GM12878 (cell line): ENCODE measurements around the gene UVRAG. TPM values are rescaled to one million over a fixed set of nuclear protein-coding genes. Genes with fewer than 3 reads are reported as not detected.

ENCODE experiments used
- ATAC-seq: fragments of 200-7000 bp; cut with Tn5 transposase; 3 replicates; pipeline ENCODE4 v1.9.1; 2020; ENCODE audit warnings: mild to moderate bottlenecking, moderate library complexity
- BruUV-seq: library from RNA; stranded (reverse); fragments of 400-500 nt; replicated peaks from 2 replicates; lab custom pipeline; 2021; lab: Mats Ljungman, UMichigan
- CTCF ChIA-PET: fragments of 300-600 bp; sonication (Branson Sonifier 250); formaldehyde crosslinking; extraction: SDS; loops from one replicate; lab custom pipeline; 2021; ENCODE audit warnings: inconsistent platforms; lab: Yijun Ruan, JAX
- POLR2A ChIA-PET: fragments of 350-600 bp; formaldehyde crosslinking; extraction: SDS; loops from one replicate; lab custom pipeline; 2021; ENCODE audit warnings: inconsistent platforms; lab: Charles Lee
- RAD21 ChIA-PET: fragments of 300-600 bp; sonication (Branson Sonifier 250); formaldehyde crosslinking; loops from one replicate; lab custom pipeline; 2023; ENCODE audit warnings: antibody characterized with exemption; ENCODE audit not compliant: unreplicated experiment; lab: Charles Lee
- SMC1A ChIA-PET: fragments of 300-600 bp; sonication (Branson Sonifier 250); formaldehyde crosslinking; loops from one replicate; lab custom pipeline; 2023; ENCODE audit not compliant: unreplicated experiment, uncharacterized antibody; lab: Charles Lee
- DNase-seq: peaks from one replicate; pipeline ENCODE4 v3.0.0-alpha.2; 2011; ENCODE audit warnings: low read depth, low spot score
- FAIRE-seq: peaks from 3 replicates; lab custom pipeline; 2011; peaks lifted over from hg19 to GRCh38; lab: Jason Lieb, UNC
- H2AFZ ChIP-seq: 2 replicates; pipeline ENCODE4 v1.6.0; 2011; ENCODE audit warnings: low read depth, low read length, control low read depth; ENCODE audit not compliant: control insufficient read depth
- H3K27ac ChIP-seq: 2 replicates; pipeline ENCODE4 v1.5.1; 2011; ENCODE audit warnings: control low read depth; ENCODE audit not compliant: control insufficient read depth, insufficient read depth
- H3K27me3 ChIP-seq, 2 experiments: replicated peaks in 1 of 2; 2 replicates each; pipeline versions ENCODE4 v1.6.0 to v1.6.1; 2011; ENCODE audit warnings: low read length in 1 of 2; ENCODE audit not compliant: control insufficient read depth in 2 of 2, insufficient read depth in 2 of 2
- H3K36me3 ChIP-seq, 2 experiments: 2 replicates each; pipeline ENCODE4 v1.5.1; 2011; ENCODE audit warnings: low read length in 1 of 2; ENCODE audit not compliant: control insufficient read depth in 2 of 2, insufficient read depth in 2 of 2
- H3K4me1 ChIP-seq: 2 replicates; pipeline ENCODE4 v1.6.1; 2011; ENCODE audit warnings: mild to moderate bottlenecking, low read length, moderate library complexity, mixed read lengths; ENCODE audit not compliant: control insufficient read depth, insufficient read depth
- H3K4me2 ChIP-seq: 2 replicates; pipeline ENCODE4 v1.6.0; 2011; ENCODE audit warnings: control low read depth; ENCODE audit not compliant: control insufficient read depth, insufficient read depth
- H3K4me3 ChIP-seq: fragments of 200-600 bp; sonication (generic); 2 replicates; pipeline ENCODE4 v1.5.1; 2016
- H3K79me2 ChIP-seq: 2 replicates; pipeline ENCODE4 v1.6.0; 2011; ENCODE audit warnings: low read length; ENCODE audit not compliant: control insufficient read depth, insufficient read depth
- H3K9ac ChIP-seq: 2 replicates; pipeline ENCODE4 v1.8.0; 2011; ENCODE audit warnings: low read length, control low read depth, mixed read lengths; ENCODE audit not compliant: control insufficient read depth, insufficient read depth
- H3K9me3 ChIP-seq: replicated peaks from 3 replicates; pipeline ENCODE4 v1.5.1; 2011; ENCODE audit warnings: mild to moderate bottlenecking, low read length; ENCODE audit not compliant: control insufficient read depth, insufficient read depth
- H4K20me1 ChIP-seq: 2 replicates; pipeline ENCODE4 v1.6.0; 2011; ENCODE audit not compliant: control insufficient read depth, insufficient read depth
- BCL11A ChIP-seq: IDR thresholded peaks from 2 replicates; pipeline ENCODE4 v1.6.1; 2011; ENCODE audit warnings: low read depth, low read length
- NR2C1 ChIP-seq: fragments of 450-650 bp; IDR thresholded peaks from 2 replicates; pipeline ENCODE4 v1.6.1; 2017; ENCODE audit warnings: antibody characterized with exemption, mild to moderate bottlenecking, moderate library complexity
- PML ChIP-seq: IDR thresholded peaks from 2 replicates; pipeline ENCODE4 v1.6.1; 2012; ENCODE audit warnings: low read length, inconsistent platforms
- PRDM15 ChIP-seq: fragments of 450-650 bp; formaldehyde crosslinking; IDR thresholded peaks from 2 replicates; pipeline ENCODE4 v1.4.0; 2020; ENCODE audit warnings: mild to moderate bottlenecking, moderate library complexity
- SKIL ChIP-seq: fragments of 450-650 bp; IDR thresholded peaks from 2 replicates; pipeline ENCODE4 v1.6.1; 2017; ENCODE audit warnings: mild to moderate bottlenecking, low read depth, inconsistent platforms; ENCODE audit not compliant: poor library complexity, severe bottlenecking
- YBX1 ChIP-seq: fragments of 450-650 bp; IDR thresholded peaks from 2 replicates; pipeline ENCODE4 v1.6.1; 2016; ENCODE audit warnings: antibody characterized with exemption
- ZSCAN29 ChIP-seq: fragments of 450-650 bp; IDR thresholded peaks from 2 replicates; pipeline ENCODE4 v1.6.1; 2017; ENCODE audit warnings: mild to moderate bottlenecking, moderate library complexity
- WGBS: methylation state at CpG from one replicate; pipeline ENCODE4 v1.1.6; 2016; ENCODE audit warnings: low lambda C conversion rate; ENCODE audit not compliant: insufficient replicate concordance, insufficient coverage; ENCODE audit errors: missing lambda C conversion rate; 5-methylcytosine and 5-hydroxymethylcytosine counted together
- in situ Hi-C: fragments of 300-500 bp; cut with MboI; formaldehyde crosslinking; loops from 9 replicates; pipeline ENCODE4 v1.14.3; 2018; ENCODE audit warnings: mixed read lengths
- intact Hi-C: fragments of 100-400 bp; cut with micrococcal nuclease; formaldehyde crosslinking; loops from one replicate; pipeline ENCODE4 v1.14.2; 2022; ENCODE audit not compliant: unreplicated experiment
- polyA plus RNA-seq, 11 experiments: library from polyadenylated mRNA; depleted of rRNA in 4 of 11; unstranded in 6 of 11; stranded (reverse) in 5 of 11; fragments of >200 nt; fragmentation: Nextera tagmentation in 4 of 11; fragmentation: Illumina TruSeq in 1 of 11; extraction: Ambion mirVana in 4 of 11; extraction: Trizol in 1 of 11; gene quantifications; 1 replicate in 1 of 11; 2 replicates in 10 of 11; pipeline versions ENCODE4 v1.2.1 to v1.2.3, GENCODE V29; 2011 to 2016; ENCODE audit warnings: inconsistent platforms in 2 of 11, missing spikeins in 2 of 11, low read depth in 1 of 11
- total RNA-seq, 4 experiments: library from RNA; depleted of rRNA in 3 of 4; stranded (reverse); fragments of >200 nt in 3 of 4; fragmentation: Illumina TruSeq in 1 of 4; extraction: Trizol in 1 of 4; gene quantifications; 2 replicates each; pipeline versions ENCODE4 v1.2.1 to v1.2.3, GENCODE V29; 2013 to 2021

The UVRAG gene
- total and polyA plus RNA-seq, 10 of the 15 experiments (the other 5 are each of a cell fraction or from before 2014, with no cell fraction given), result 7.0 to 43.4 (median 37.0) TPM

GRCh38 chr11:75784506-75784905 lies 30.5 kb upstream of the UVRAG start:
- no peak overlapping the region for H2AFZ ChIP-seq
- H3K9ac ChIP-seq, result no peak overlapping the region
- H3K79me2 ChIP-seq, result no peaks in the 10 kb centered on the region
- H3K9me3 ChIP-seq, result no peaks in the 10 kb centered on the region
- no peaks in the 10 kb centered on the region for H3K4me1 ChIP-seq
- no peak for TF ChIP-seq BCL11A
- TF ChIP-seq PML, result no peak
- TF ChIP-seq ZSCAN29, result no peak
- TF ChIP-seq SKIL, result no peak
- no peak for TF ChIP-seq NR2C1
- TF ChIP-seq PRDM15, result no peak
- no peak for TF ChIP-seq YBX1
- 31% methylated on average over 1 of the region's 1 CpG for WGBS
- H3K27ac ChIP-seq, result no peak overlapping the region
- SMC1A ChIA-PET, result interaction anchor here (0.6 to 2.3 kb wide), 4 partner anchors 9 to 16 kb away, joined by 3 to 9 read pairs (median 4); partner anchors contain the start of gene DGAT2
- in situ Hi-C loops, result no loop called here
- FAIRE-seq (no peak), ATAC-seq (no peak), DNase-seq (no peak)
- H3K36me3 ChIP-seq, result no peaks in the 10 kb centered on the region; a peak in 2 of 4 replicates
- no TSS peak for BruUV-seq
- H3K27me3 ChIP-seq, result no peaks in the 10 kb centered on the region
- CTCF ChIA-PET, result interaction anchor here (2.5 to 5.2 kb wide), 4 partner anchors 9 to 368 kb away, joined by 9 to 44 read pairs (median 19); partner anchors contain the start of gene DGAT2
- RAD21 ChIA-PET, result interaction anchor here (2.7 kb wide), 2 partner anchors 18 to 62 kb away, joined by 7 to 16 read pairs; no protein-coding TSS in a partner anchor
- intact Hi-C loops, result no loop called here
- H3K4me2 ChIP-seq, result no peak overlapping the region
- POLR2A ChIA-PET, result interaction anchor here (0.5 kb wide), 1 partner anchor 40 kb away, joined by 3 read pairs; no protein-coding TSS in a partner anchor
- H4K20me1 ChIP-seq, result no peaks in the 10 kb centered on the region
- no peak overlapping the region for H3K4me3 ChIP-seq
